ENCODE data around the gene MUC2.

DNA sequence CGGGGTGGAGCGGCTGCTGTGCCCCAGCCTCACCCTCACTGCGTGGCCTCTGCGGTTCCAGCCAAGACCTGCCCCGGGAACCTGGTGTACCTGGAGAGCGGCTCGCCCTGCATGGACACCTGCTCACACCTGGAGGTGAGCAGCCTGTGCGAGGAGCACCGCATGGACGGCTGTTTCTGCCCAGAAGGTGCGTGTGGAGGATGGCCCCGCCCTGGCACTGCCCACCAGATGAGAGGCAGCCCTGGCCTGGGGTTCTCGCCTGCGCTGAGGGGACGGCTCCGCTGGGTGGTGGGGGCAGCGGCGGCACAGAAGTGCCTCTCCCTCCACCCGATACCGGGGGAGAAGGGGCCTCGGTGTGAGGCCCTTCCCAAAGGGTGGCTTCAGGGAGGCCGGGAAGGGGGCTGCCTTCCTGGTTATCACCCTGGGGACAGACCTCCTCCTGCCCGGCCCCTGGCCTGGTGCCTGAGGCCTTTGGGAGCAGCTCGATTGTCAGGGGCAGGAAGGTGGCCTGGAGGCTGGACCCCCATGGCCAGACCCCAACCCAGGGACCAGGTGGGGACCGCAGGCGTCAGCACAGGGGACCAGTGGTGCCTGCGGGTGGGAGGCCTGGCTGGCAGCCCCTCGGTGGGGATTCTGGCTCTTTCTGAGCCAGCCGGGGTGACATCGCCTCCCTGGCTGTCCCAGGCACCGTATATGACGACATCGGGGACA, 7.1 kb downstream of the MUC2 start:
- TF ChIP-seq, protein P1, sequence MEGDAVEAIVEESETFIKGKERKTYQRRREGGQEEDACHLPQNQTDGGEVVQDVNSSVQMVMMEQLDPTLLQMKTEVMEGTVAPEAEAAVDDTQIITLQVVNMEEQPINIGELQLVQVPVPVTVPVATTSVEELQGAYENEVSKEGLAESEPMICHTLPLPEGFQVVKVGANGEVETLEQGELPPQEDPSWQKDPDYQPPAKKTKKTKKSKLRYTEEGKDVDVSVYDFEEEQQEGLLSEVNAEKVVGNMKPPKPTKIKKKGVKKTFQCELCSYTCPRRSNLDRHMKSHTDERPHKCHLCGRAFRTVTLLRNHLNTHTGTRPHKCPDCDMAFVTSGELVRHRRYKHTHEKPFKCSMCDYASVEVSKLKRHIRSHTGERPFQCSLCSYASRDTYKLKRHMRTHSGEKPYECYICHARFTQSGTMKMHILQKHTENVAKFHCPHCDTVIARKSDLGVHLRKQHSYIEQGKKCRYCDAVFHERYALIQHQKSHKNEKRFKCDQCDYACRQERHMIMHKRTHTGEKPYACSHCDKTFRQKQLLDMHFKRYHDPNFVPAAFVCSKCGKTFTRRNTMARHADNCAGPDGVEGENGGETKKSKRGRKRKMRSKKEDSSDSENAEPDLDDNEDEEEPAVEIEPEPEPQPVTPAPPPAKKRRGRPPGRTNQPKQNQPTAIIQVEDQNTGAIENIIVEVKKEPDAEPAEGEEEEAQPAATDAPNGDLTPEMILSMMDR (IDR thresholded peaks at IDR 0.05): no peak
- no peak for TF ChIP-seq EZH2 (IDR thresholded peaks at IDR 0.05; ENCODE audit: borderline replicate concordance, insufficient read depth, low read depth, low read length, poor library complexity, severe bottlenecking)
